Measurements from ENCODE around the gene SAMD10. TPM values are rescaled to one million over a fixed set of nuclear protein-coding genes. Genes with fewer than 3 reads are reported as not detected.
"Not testable (repeated sequence)": the region's sequence is repeated elsewhere in the genome, so short reads cannot be mapped to it uniquely, and the experiment has no call there.

SAMD10 gene
- total and polyA plus RNA-seq, 2 experiments from 2014 or later, result 1.6 to 11.0 TPM

GRCh38 chr20:63962426-63963347 is 16.8 kb downstream of the SAMD10 start:
- H3K27ac ChIP-seq, result no peak overlapping the region
- 97% methylated on average over 51 of the region's 61 CpGs for WGBS (ENCODE audit: low lambda C conversion rate, missing lambda C conversion rate)
- H3K4me1 ChIP-seq (ENCODE audit: insufficient read depth), result no peaks in the 10 kb centered on the region
- no peaks in the 10 kb centered on the region for H3K9me3 ChIP-seq (ENCODE audit: low read depth)
- no peak for DNase-seq (ENCODE audit: low spot score)
- H3K9me2 ChIP-seq (replicated peaks; ENCODE audit: insufficient read depth), result no peaks in the 10 kb centered on the region
- no peak overlapping the region for H3K4me2 ChIP-seq
- no peak overlapping the region for H3K4me3 ChIP-seq
- H4K20me1 ChIP-seq (ENCODE audit: insufficient read depth, poor library complexity, severe bottlenecking), result no peaks in the 10 kb centered on the region
- H2AFZ ChIP-seq, result no peak overlapping the region
- no peaks in the 10 kb centered on the region for H3K27me3 ChIP-seq
- no peak for TF ChIP-seq EZH2 (IDR thresholded peaks at IDR 0.05; ENCODE audit: borderline replicate concordance)
- TF ChIP-seq CTCF (IDR thresholded peaks at IDR 0.05; ENCODE audit: poor library complexity), result no peak
- no peak for TF ChIP-seq EZH2phosphoT487 (IDR thresholded peaks at IDR 0.05; ENCODE audit: low read depth, severe bottlenecking, unreplicated experiment)
- H3K36me3 ChIP-seq (replicated peaks; ENCODE audit: insufficient read depth, low read depth), result no peaks in the 10 kb centered on the region
- H3K79me2 ChIP-seq, result no peaks in the 10 kb centered on the region

DNA sequence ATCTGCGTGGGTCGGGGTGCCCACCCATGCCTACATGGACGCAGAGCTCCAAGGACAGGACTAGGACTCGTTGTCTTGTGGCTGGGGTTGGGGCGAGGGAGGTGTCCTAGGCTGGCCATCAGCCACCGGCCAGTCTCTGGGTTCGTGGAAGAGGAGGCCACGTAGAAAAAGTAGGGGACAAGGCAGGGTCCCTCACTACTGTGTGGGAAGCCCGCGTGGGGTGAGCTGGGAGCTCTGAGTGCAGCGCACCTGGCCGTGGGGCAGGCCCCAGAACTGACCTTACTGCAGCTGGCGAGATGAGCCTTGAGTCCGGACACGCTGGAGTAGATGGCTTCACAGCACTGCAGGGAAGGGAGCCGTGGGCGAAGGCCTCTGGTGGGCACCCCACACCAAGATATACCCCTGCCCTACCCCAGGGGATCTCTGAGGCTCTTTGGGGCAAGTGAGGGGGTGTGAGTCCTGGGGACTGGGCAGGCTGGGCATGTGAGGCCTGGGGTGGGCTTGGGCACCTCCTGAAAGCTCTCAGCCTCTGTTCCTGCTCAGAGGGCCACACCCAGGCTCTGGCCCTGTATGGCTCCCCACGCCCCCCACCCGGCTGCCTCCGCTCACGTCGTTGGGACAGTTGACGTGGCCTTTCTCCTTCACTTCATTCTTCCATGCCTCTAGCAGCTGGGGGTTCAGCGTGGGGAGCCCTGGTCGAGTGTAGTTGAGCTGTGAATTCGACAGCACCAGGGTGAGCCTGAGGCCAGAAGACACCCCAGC is 17.6 kb downstream of the SAMD10 start:
- Histone ChIP-seq H3K4me2 (no peak overlapping the region), H3K4me3 (no peak overlapping the region), H3K79me2 (no peaks in the 10 kb centered on the region), H3K27ac (no peak overlapping the region), H3K36me3 (replicated peaks; ENCODE audit: insufficient read depth, low read depth) (no peaks in the 10 kb centered on the region), H3K9me2 (replicated peaks; ENCODE audit: insufficient read depth) (no peaks in the 10 kb centered on the region), H4K20me1 (ENCODE audit: insufficient read depth, poor library complexity, severe bottlenecking) (no peaks in the 10 kb centered on the region), H3K9me3 (ENCODE audit: low read depth) (no peaks in the 10 kb centered on the region), H2AFZ (no peak overlapping the region), H3K4me1 (ENCODE audit: insufficient read depth) (no peaks in the 10 kb centered on the region), H3K27me3 (no peaks in the 10 kb centered on the region)
- no peak for DNase-seq (ENCODE audit: low spot score)
- 92% methylated on average over 26 of the region's 26 CpGs for WGBS (ENCODE audit: low lambda C conversion rate, missing lambda C conversion rate)
- TF ChIP-seq EZH2 (IDR thresholded peaks at IDR 0.05; ENCODE audit: borderline replicate concordance), result no peak
- TF ChIP-seq CTCF (IDR thresholded peaks at IDR 0.05; ENCODE audit: poor library complexity), result no peak
- TF ChIP-seq EZH2phosphoT487 (IDR thresholded peaks at IDR 0.05; ENCODE audit: low read depth, severe bottlenecking, unreplicated experiment), result no peak

DNA sequence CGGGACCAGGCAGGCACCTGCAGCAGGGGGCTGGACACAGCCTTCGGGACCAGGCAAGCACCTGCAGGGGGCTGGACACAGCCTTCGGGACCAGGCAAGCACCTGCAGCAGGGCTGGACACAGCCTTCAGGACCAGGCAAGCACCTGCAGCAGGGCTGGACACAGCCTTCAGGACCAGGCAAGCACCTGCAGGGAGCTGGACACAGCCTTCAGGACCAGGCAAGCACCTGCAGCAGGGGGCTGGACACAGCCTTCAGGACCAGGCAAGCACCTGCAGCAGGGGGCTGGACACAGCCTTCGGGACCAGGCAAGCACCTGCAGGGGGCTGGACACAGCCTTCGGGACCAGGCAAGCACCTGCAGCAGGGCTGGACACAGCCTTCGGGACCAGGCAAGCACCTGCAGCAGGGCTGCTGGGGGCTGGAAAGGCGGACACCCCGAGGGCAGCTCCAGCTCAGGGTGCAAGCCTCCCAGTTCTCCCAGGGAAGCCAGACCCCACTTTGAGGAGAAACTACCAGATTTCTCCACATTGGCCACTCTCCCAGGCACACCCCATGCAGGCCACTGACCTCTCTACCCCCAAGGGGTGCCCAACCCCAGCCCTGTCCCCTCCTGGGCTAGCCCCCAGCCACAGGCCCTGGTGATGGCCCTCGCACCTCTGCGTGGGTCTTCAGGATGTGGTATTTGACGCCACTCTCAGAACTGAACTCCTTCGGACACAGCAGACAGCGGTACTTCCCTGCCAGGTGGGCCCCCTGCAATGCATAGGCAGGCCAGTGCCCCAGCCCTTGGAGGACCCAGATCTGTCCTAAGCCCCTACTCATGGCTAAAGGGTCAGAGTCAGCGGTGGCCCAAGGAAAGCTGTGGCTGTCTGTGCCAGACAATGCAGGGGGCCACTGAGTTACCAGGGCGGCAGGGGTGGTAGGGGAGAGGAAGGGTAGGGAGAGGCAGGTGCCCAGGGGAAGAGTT is 18.5 kb downstream of the SAMD10 start:
- H3K27ac ChIP-seq; H3K4me1 ChIP-seq (ENCODE audit: insufficient read depth); H3K27me3 ChIP-seq; H3K9me2 ChIP-seq (replicated peaks; ENCODE audit: insufficient read depth); H3K79me2 ChIP-seq; DNase-seq (ENCODE audit: low spot score); H3K9me3 ChIP-seq (ENCODE audit: low read depth); H3K4me2 ChIP-seq; H2AFZ ChIP-seq; H4K20me1 ChIP-seq (ENCODE audit: insufficient read depth, poor library complexity, severe bottlenecking); H3K4me3 ChIP-seq; H3K36me3 ChIP-seq (replicated peaks; ENCODE audit: insufficient read depth, low read depth): not testable (repeated sequence)
- WGBS (ENCODE audit: low lambda C conversion rate, missing lambda C conversion rate), result 95% methylated on average over 15 of the region's 15 CpGs

All from hepatocyte (in vitro differentiated cells).